Raji (cell line): ENCODE results near the gene CDK3.

Experiments used
- POLR2A ChIP-seq: IDR thresholded peaks from 2 replicates; pipeline ENCODE4 v1.6.1; 2011; ENCODE audit warnings: low read depth, low read length, control low read depth; ENCODE audit not compliant: insufficient read depth

The CDK3 gene

GRCh38 chr17:76039121-76039520 lies 38.5 kb downstream of the CDK3 start:
- TF ChIP-seq POLR2A: no peak

- no peak for TF ChIP-seq POLR2A
Measured at GRCh38 chr17:76040376-76040775, 39.7 kb downstream of the CDK3 start.

- no peak for TF ChIP-seq POLR2A
Measured at GRCh38 chr17:76046064-76046463, 45.4 kb downstream of the CDK3 start.

- no peak for TF ChIP-seq POLR2A
Measured at GRCh38 chr17:76048025-76048605, 47.5 kb downstream of the CDK3 start.

DNA sequence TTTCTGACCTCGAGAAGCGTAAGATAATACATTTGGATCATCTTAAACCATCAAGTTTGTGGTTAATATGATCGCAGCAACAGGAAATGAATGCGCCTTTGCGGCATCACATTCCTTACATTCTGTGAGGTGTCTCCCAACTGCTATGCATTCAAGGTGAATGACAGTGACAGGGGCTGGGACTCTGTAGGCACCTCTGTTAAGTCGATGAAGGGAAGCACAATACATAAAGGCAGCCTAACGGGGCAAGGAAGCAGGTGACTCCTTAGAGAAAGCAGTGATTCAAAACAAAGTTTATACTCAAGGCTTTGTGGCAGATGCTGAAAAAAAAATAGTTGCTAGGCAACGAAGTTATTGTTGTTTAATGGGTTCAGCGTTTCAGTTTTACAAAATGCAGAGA lies 48.1 kb downstream of the CDK3 start:
- no peak for TF ChIP-seq POLR2A

DNA sequence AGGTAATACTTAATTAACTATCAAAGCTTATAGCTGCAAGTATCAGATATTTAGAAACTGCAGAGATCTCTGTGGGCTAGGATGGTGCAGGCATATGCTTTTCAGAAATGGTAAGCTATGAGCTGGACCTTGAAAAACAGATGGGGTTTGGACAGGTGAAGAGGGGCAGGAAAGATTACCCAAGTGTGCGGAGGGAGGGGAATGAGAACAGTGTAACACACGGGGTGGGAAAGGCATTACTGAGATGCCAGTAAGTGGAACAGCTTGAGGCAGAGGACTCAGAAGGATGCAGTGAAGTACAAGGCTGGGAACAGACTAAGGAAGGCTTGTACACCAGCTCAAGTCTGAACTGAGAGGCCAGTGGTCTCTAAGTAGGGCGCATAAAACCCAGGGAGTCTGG lies 48.6 kb downstream of the CDK3 start:
- no peak for TF ChIP-seq POLR2A

DNA sequence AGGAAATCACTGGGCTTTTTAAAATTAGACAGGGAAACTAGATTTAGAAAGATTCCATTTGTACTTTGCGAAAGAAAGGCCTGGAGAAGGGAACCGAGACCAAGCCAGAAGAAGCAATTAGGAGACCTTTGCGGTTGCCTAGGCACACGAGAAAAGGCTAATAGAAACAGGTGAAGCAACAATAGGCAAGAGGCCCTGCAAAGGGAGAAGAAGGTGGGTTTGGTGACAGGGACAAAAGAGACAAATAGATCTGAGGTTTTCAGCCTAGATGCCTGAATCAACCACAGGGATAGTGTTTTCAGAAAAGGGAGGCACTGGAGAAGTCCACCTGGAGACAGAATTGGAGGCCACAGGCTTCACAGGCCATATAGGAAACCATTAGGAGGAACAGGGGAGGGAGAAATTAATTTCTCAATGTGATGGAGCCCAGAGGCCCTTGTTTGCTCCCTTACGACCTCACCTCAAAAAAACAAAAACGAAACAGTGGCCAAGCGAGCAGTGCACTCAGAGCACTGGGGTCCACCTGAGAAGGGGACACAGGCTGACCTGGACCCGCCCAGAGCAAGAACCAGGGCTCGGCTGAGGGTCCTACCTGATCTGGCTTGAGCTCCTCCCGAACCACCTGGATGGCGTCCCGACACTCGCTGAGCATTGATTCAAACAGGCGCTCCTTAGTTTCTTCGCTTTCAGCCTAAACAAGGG lies 49.3 kb downstream of the CDK3 start:
- TF ChIP-seq POLR2A: no peak

DNA sequence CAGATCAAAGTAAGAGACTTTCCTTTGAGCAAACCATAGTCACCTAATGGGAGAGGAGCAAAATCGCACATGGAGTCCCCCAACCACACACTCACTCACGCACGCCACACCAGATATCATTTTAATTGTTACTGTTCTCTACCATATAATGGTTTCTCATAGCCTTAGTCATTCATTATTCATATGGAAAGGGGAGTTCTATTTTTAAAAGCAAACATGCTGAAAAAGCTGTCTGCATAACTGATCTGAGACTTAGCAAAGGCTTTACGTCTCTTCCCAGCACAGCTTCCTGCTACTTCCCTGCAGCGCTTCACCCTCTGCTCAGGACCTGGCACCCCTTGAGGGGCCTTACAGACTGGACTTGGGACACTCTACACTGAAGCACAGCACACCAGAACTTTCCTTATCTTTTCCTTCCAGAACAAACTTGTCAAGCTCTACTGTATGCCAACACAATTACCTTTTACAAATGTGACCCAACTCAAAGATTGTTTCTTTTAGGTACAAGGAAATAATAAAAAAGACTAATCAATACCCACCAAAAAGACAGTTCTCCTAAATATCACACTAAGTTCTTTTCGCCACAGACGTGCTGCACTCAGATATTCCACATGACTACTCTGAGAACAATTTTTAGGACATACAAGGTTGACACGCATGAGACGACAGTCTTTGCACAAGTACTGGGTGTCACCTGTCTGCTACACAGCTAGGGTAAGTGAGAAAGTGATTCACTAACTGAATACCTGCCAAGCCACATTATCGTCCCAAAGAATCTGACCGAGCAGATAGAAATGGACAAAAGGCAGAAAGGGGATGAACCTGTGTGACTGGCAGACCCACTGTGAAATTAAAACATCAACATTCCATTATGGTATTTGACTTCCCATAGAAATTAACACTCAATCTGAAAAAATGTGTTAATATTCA lies 50.1 kb downstream of the CDK3 start:
- TF ChIP-seq POLR2A: no peak

GRCh38 chr17:76051561-76051960 lies 50.9 kb downstream of the CDK3 start:
- TF ChIP-seq POLR2A: no peak

- TF ChIP-seq POLR2A: no peak
Measured at GRCh38 chr17:76053246-76054111, 52.8 kb downstream of the CDK3 start.

DNA sequence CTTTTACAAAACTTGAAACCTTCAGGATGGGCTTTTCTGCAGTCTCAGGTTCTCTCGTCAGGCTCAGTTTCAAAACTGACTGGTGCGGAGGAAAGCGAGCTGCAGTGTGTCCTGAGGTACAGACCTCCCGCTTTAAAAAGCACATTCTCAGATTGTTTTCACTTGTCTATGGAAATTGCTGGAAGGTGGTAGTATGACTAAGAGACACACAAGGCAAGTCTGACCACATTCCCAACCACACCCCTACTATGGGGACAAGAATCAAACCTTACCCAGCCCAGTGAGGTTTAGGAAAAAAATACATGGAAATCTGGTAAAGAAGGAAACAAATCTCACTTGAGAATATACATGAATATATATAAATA lies 53.4 kb downstream of the CDK3 start:
- TF ChIP-seq POLR2A: no peak
